Stimulated activated CD8-positive, alpha-beta memory T cell treated with anti-CD3 and anti-CD28 coated beads, Interleukin-12 subunit alpha, Interleukin-12 subunit beta, amount 100 ng/mL, for 24 hours (primary cell): Measurements from ENCODE around the gene RNF2.

Experiments
- DNase-seq: peaks from one replicate; pipeline ENCODE4 v3.0.0-alpha.2; 2020; ENCODE audit errors: extremely low read depth

Gene RNF2

DNA sequence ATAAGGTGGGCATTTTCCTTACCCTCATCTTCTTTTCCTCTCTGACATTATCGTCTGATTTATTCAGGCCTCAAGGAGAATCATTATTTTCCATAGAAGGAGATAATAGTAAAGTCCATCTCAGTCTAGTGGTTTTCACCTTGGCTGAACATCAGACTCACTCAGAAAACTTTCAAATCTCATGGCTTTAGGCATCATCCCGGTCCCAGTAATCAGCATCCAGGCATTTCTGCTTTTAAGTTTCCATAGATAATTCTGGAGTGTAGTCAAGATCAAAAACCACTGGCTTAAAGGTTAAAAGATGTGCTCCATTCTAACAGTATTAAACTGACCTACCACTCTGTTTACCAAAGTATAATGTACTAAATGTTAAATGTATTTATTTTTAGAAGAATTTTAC, 49.4 kb downstream of the RNF2 start:
- no peak for DNase-seq

- no peak for DNase-seq
Measured at GRCh38 chr1:185096531-185096930, 51.2 kb downstream of the RNF2 start.

- no peak for DNase-seq
Measured at GRCh38 chr1:185104083-185104482, 58.7 kb downstream of the RNF2 start.

GRCh38 chr1:185105121-185105520, 59.8 kb downstream of the RNF2 start:
- DNase-seq: no peak

DNA sequence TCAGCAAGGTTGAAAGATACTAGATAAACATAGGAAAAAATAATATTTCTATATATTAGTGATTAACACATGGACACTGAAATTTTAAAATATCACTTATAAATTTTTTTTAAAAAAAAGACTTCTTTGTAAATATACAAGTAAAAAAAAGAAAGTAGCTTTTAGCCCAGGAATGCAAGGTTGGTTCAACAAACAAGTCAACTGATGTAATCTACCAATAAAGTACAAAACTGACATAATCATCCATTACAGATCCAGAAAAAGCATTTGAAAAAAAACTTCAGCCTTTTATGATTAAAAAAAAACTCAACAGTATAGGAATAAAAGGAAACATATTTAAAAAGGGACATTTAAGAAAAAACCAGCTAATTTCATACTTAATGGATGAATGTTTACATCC, 63.0 kb downstream of the RNF2 start:
- DNase-seq: no peak

DNA sequence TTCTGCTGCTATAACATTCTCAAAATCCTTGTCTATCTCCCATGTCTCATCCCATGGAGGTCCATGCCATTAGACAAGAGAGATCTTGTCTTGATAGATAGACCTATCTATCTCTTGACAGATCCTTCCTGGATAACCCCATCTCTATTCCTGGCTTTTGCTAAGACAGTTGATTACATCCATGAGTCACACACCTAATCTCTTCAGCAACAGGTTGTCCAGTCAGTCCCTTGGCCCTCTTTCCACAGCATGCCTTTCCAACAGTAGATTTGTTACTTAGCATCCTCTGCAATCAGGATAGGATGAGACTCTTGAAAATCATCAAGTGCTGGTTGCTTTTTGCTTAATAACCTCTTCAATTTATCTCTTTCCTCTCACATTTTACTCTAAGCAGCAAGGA, 64.8 kb downstream of the RNF2 start:
- no peak for DNase-seq

GRCh38 chr1:185111873-185112272, 66.5 kb downstream of the RNF2 start:
- DNase-seq: no peak

DNA sequence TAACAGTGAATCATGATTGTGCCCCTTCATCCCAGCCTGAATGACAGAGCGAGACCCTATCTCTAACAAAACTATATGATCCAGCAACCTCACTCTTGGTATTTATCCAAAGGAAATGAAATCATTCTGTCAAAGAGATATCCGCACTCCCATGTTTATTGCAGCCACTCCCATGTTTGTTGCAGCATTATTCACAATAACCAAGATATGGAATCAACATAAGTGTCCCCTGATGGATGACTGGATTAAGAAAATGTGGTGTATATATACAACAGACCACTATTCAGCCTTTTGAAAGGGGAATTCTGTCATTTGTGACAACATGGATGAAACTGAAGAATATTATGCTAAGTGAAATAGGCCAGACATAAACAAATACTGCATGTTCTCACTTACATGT, 67.0 kb downstream of the RNF2 start:
- DNase-seq: no peak

- no peak for DNase-seq
Measured at GRCh38 chr1:185129708-185130107, 84.3 kb downstream of the RNF2 start.

GRCh38 chr1:185132534-185132933, 87.2 kb downstream of the RNF2 start:
- no peak for DNase-seq

GRCh38 chr1:185137896-185138545, 92.7 kb downstream of the RNF2 start:
- DNase-seq: no peak

DNA sequence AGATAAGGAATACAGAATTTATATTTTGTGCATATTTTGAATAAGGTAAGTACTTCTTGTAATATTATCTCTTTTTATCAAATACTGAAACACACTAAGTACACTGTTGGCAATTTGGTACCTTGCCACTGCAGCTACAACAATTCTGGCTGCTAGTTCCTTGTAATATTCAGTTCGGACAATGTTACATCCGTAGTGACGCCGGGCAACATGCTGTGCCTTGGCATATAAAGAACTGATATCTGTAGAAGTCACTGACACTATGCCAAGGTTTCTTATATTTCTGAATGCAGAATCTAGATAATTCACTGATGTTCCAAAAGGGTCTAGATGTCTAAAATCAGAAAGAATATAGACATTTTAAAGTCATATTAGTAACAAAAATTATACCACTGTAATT, 93.9 kb downstream of the RNF2 start:
- no peak for DNase-seq

GRCh38 chr1:185144233-185144632, 98.9 kb downstream of the RNF2 start:
- DNase-seq: no peak

- DNase-seq: no peak
Measured at GRCh38 chr1:185151215-185151614, 105.9 kb downstream of the RNF2 start.
